Measurements from ENCODE around the gene NBPF1.
"Not testable (repeated sequence)": the region's sequence is repeated elsewhere in the genome, so short reads cannot be mapped to it uniquely, and the experiment has no call there.

The NBPF1 gene

GRCh38 chr1:16618719-16619118 lies 5.4 kb upstream of the NBPF1 start:
- no peak overlapping the region for H3K27ac Mint-ChIP-seq
- H3K27me3 Mint-ChIP-seq: no peaks in the 10 kb centered on the region
- H3K4me3 Mint-ChIP-seq: no peak overlapping the region
- DNase-seq: peak; percentile 35
- no peaks in the 10 kb centered on the region for H3K36me3 Mint-ChIP-seq (ENCODE audit: low read depth)
- no peaks in the 10 kb centered on the region for H3K4me1 Mint-ChIP-seq (ENCODE audit: low read depth)
- no peaks in the 10 kb centered on the region for H3K9me3 Mint-ChIP-seq

- Mint-ChIP-seq H3K4me3 (no peak overlapping the region), H3K9me3 (no peaks in the 10 kb centered on the region), H3K36me3 (ENCODE audit: low read depth) (no peaks in the 10 kb centered on the region), H3K27me3 (no peaks in the 10 kb centered on the region), H3K4me1 (ENCODE audit: low read depth) (no peaks in the 10 kb centered on the region), H3K27ac (no peak overlapping the region)
- DNase-seq: no peak
Measured at GRCh38 chr1:16617778-16618580, 4.6 kb upstream of the NBPF1 start.

GRCh38 chr1:16617114-16617631 lies 3.8 kb upstream of the NBPF1 start:
- Mint-ChIP-seq H3K27me3 (no peaks in the 10 kb centered on the region), H3K9me3 (no peaks in the 10 kb centered on the region), H3K4me3 (no peak overlapping the region), H3K4me1 (ENCODE audit: low read depth) (no peaks in the 10 kb centered on the region), H3K36me3 (ENCODE audit: low read depth) (no peaks in the 10 kb centered on the region), H3K27ac (no peak overlapping the region)
- DNase-seq: peak; percentile 34

DNA sequence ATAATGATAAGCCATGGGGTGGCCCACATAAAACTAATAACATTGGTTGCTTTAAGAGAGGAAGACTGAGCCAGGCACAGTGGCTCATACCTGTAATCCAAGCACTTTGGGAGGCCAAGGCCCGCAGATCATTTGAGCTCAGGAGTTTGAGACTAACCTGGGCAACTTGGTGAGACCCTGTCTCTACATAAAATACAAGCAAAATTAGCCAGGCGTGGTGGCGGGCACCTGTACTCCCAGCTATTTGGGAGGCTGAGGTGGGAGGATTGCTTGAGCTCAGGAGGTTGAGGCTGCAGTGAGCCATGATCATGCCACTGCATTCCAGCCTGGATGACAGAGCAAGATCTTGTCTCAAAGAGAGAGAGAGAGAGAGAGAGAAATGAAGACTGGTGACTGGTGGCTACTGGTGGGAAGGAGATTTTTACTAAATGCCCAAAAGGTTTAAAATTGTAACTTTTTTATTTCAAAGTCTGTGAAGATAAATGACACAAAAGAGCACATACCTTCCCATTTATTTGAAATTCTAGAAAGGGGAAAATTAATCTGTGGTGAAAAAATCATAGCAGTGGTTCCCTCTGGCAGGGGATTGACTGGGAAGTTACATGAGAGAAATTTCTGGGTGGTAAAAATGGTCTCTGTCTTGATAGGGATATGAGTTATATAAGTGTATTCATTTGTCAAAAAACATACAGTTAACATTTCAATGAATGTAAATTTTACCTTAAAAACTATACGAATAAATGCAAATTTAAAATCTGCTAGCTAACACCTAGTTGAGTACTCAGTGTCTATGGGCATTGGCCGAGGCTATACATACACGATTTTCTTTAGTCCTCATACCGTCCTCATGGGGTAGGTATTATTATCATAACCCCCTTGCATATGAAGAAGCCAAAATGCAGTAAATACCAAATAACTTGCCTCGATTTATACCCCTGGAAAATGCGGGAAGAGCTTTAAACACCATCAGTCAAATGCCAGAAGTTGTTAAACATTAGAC lies 2.2 kb upstream of the NBPF1 start:
- no peak for DNase-seq
- Mint-ChIP-seq H3K4me3 (no peak overlapping the region), H3K4me1 (ENCODE audit: low read depth) (no peaks in the 10 kb centered on the region), H3K27me3 (no peaks in the 10 kb centered on the region), H3K36me3 (ENCODE audit: low read depth) (no peaks in the 10 kb centered on the region), H3K27ac (no peak overlapping the region), H3K9me3 (no peaks in the 10 kb centered on the region)

DNA sequence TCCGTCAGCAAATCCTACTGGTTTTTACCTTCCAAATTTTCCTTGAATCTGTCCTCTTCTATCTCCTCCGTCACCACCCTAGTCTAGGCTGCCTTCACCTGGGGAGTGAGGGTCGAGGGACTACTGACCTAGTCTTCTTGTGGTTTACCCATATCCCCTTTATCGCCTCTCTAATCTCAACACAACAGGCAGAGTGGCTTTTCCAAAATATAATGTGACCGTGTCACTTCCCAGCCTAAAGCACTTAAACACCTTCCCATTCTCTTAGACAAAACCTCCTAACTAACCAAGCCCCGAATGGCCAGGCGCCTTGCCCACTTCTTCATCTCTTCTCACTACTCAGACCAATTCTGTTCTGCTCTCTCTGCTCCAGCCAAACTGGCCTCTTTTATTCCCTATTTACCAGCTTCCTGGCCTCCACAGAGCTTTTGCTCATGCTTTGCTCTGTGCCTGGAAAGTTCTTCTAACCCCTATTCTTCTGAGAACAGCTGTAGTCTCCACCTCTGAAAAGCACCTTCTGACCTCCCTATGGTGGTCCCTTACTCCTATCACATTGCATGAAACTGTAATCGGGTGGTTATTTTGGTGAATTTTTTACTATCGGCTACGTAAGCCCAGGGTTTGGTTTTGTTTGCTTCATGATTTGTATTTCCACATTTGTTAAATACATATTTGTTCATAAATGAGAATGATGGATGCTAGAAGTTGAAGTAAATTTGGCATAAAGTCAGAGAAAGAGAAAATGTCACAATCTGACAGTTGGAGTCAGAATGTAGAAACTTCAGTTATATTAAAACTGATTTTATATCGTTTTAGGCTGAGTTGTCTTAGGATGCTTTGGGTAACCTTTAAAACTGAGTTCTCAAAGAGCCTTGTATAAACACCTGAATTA lies 1.2 kb upstream of the NBPF1 start:
- no peak overlapping the region for H3K4me3 Mint-ChIP-seq
- no peak for DNase-seq
- H3K36me3 Mint-ChIP-seq (ENCODE audit: low read depth): no peaks in the 10 kb centered on the region
- no peak overlapping the region for H3K27ac Mint-ChIP-seq
- no peaks in the 10 kb centered on the region for H3K9me3 Mint-ChIP-seq
- H3K27me3 Mint-ChIP-seq: no peaks in the 10 kb centered on the region
- no peaks in the 10 kb centered on the region for H3K4me1 Mint-ChIP-seq (ENCODE audit: low read depth)

- Mint-ChIP-seq H3K4me1 (ENCODE audit: low read depth) (no peaks in the 10 kb centered on the region), H3K9me3 (no peaks in the 10 kb centered on the region), H3K36me3 (ENCODE audit: low read depth) (no peaks in the 10 kb centered on the region), H3K27me3 (no peaks in the 10 kb centered on the region), H3K4me3 (no peak overlapping the region), H3K27ac (no peak overlapping the region)
- peak; percentile 76 for DNase-seq
Measured at GRCh38 chr1:16612332-16613172, 812 bp downstream of the NBPF1 start.

GRCh38 chr1:16611981-16612331 lies 1.4 kb downstream of the NBPF1 start:
- not testable (repeated sequence) for H3K4me1 Mint-ChIP-seq (ENCODE audit: low read depth); H3K27me3 Mint-ChIP-seq; H3K27ac Mint-ChIP-seq; DNase-seq; H3K36me3 Mint-ChIP-seq (ENCODE audit: low read depth); H3K9me3 Mint-ChIP-seq; H3K4me3 Mint-ChIP-seq

DNA sequence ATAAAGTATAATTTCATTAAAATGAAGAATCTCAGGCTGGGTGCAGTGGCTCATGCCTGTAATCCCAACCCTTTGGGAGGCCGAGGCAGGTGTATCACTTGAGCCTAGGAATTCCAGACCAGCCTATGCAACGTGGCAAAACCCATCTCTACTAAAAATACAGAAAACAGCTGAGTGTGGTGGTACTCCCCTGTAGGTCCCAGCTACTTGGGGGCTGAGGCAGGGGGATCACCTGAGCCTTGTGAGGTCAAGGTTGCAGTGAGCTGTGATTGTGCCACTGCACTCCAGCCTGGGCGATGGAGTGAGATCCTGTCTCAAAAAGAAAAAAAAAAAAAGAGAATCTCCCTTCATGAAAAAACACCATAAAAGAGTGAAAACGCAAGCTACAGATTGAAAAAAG lies 2.2 kb downstream of the NBPF1 start:
- not testable (repeated sequence) for H3K4me3 Mint-ChIP-seq; DNase-seq; H3K9me3 Mint-ChIP-seq; H3K27me3 Mint-ChIP-seq; H3K36me3 Mint-ChIP-seq (ENCODE audit: low read depth); H3K4me1 Mint-ChIP-seq (ENCODE audit: low read depth); H3K27ac Mint-ChIP-seq

DNA sequence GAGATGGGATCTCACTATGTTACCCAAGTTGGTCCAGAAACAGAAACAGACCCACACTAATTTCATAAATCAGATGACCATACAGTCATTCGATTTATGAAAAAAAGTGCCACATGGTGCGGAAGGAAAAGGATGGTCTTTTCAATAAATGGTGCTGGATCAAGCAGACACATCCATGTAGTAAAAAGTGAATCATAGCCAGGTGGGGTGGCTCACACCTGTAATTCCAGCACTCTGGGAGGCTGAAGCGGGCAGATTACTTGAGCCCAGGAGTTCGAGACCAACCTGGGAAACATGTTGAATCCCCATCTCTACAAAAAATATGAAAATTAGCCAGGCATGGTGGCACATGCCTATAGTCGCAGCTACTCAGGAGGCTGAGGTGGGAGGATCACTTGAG lies 2.8 kb downstream of the NBPF1 start:
- not testable (repeated sequence) for H3K4me3 Mint-ChIP-seq; H3K27me3 Mint-ChIP-seq; H3K9me3 Mint-ChIP-seq; H3K27ac Mint-ChIP-seq; DNase-seq; H3K36me3 Mint-ChIP-seq (ENCODE audit: low read depth); H3K4me1 Mint-ChIP-seq (ENCODE audit: low read depth)

- H3K36me3 Mint-ChIP-seq (ENCODE audit: low read depth); H3K9me3 Mint-ChIP-seq; H3K27me3 Mint-ChIP-seq; DNase-seq; H3K4me3 Mint-ChIP-seq; H3K27ac Mint-ChIP-seq; H3K4me1 Mint-ChIP-seq (ENCODE audit: low read depth): not testable (repeated sequence)
Measured at GRCh38 chr1:16609761-16610160, 3.6 kb downstream of the NBPF1 start.

DNA sequence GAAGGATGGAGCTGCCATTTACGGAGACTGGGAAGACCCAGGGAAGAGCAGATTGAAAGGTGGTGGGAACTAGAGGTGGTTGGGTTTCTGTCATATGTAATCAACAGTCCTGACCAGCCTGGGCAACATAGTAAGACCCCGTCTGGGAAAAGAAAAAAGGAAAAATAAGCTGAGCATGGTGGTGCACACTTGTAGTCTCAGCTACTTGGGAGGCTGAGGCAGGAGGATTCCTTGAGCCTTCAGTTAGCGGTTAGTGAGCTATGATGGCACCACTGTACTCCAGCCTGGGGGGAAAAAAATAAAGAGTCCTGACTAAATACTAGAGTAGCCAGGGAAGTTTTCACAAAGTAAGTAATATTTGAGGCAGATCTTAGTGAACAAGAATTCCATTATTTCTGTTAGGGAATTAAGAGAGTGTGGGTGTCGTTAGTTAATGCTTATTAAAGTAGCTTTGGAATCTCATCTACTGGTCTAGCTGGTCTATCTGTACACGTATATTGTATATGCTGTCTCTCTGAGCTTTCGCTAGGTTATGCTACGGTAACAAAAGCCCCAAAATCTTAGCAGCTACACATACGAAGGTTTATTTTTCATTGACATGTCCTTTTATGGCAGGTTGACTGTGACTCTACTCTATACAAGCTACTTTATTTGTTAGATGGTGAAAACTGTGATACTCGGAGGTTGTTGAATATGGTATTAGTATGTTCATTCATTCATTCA lies 4.4 kb downstream of the NBPF1 start:
- no peak for DNase-seq
- Mint-ChIP-seq H3K36me3 (ENCODE audit: low read depth) (no peaks in the 10 kb centered on the region), H3K4me1 (ENCODE audit: low read depth) (no peaks in the 10 kb centered on the region), H3K9me3 (no peaks in the 10 kb centered on the region), H3K27ac (no peak overlapping the region), H3K27me3 (no peaks in the 10 kb centered on the region), H3K4me3 (no peak overlapping the region)

- H3K36me3 Mint-ChIP-seq (ENCODE audit: low read depth); H3K27ac Mint-ChIP-seq; H3K27me3 Mint-ChIP-seq; H3K4me3 Mint-ChIP-seq; H3K9me3 Mint-ChIP-seq; H3K4me1 Mint-ChIP-seq (ENCODE audit: low read depth); DNase-seq: not testable (repeated sequence)
Measured at GRCh38 chr1:16607853-16608815, 5.2 kb downstream of the NBPF1 start.

All from activated T-cell treated with anti-CD3 and anti-CD28 coated beads, Interleukin-2, amount 50 U/mL, for 24 hours (primary cell).